Fibroblast of mammary gland (primary cell): ENCODE results near the gene FJX1.

ENCODE experiments used
- DNase-seq: peaks from one replicate; pipeline ENCODE4 v3.0.0-alpha.2; 2010; ENCODE audit warnings: low read depth
- H3K4me3 ChIP-seq: 2 replicates; pipeline ENCODE4 v1.5.1; 2011; ENCODE audit warnings: low read depth, mild to moderate bottlenecking, low read length, moderate library complexity; ENCODE audit not compliant: control insufficient read depth
- CTCF ChIP-seq: conservative IDR thresholded peaks from 2 replicates; pipeline ENCODE4 v1.5.1; 2011; ENCODE audit warnings: low read depth, low read length, inconsistent platforms; ENCODE audit not compliant: control insufficient read depth, insufficient read depth

Gene FJX1

GRCh38 chr11:35590412-35590811 lies 27.8 kb upstream of the FJX1 start:
- no peak for TF ChIP-seq CTCF
- no peak overlapping the region for H3K4me3 ChIP-seq
- peak; percentile 74 for DNase-seq

- no peak overlapping the region for H3K4me3 ChIP-seq
- no peak for TF ChIP-seq CTCF
- peak; percentile 87 for DNase-seq
These were observed 25.1 kb upstream of the FJX1 start for GRCh38 chr11:35593143-35593542.

DNA sequence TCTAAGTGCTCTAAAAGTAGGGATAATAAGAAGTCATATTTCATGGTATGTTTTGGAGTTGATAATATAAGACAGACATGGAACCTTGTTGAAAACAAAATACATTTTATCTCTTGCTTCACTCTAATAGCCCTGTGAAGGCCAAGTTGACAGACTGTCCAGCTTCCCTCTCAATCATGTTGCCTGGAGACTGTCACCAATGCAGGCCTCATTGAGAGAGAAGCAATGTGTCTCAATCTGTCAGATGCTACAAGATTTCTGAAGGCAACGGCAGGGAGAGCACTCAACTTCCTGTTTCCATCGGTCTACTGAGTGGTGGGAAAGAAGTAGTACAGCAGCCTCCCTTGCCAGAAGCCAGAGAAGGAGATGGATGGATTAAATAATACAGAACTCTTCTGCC lies 23.6 kb upstream of the FJX1 start:
- TF ChIP-seq CTCF: no peak
- H3K4me3 ChIP-seq: no peak overlapping the region
- DNase-seq: no peak

GRCh38 chr11:35598254-35599125 lies 19.8 kb upstream of the FJX1 start:
- no peak for TF ChIP-seq CTCF
- no peak for DNase-seq
- H3K4me3 ChIP-seq: no peak overlapping the region

DNA sequence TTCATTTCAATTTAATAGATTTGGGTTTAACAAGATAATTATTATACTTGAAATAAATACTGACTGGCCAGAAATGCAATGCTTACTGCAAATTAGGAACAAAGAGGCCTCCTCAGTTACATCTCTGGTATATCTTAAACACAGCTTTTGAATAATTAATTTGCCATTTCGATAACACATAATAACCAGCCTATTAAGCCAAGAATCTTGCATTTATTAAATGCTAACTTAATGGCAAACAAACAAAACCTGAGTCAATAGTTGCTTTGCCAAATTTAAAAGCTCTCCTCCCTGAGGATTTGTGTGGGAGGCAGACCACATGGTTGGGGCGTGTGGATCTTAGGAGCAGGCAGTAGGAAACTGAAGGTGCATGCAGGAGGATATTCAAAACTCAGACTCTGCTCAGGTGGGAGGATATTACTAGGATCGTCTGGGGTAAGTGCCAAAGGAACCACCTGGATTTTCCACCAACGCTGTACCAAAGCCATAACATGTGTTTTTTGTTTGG lies 17.9 kb upstream of the FJX1 start:
- DNase-seq: peak; percentile 67
- TF ChIP-seq CTCF: no peak
- H3K4me3 ChIP-seq: no peak overlapping the region

DNA sequence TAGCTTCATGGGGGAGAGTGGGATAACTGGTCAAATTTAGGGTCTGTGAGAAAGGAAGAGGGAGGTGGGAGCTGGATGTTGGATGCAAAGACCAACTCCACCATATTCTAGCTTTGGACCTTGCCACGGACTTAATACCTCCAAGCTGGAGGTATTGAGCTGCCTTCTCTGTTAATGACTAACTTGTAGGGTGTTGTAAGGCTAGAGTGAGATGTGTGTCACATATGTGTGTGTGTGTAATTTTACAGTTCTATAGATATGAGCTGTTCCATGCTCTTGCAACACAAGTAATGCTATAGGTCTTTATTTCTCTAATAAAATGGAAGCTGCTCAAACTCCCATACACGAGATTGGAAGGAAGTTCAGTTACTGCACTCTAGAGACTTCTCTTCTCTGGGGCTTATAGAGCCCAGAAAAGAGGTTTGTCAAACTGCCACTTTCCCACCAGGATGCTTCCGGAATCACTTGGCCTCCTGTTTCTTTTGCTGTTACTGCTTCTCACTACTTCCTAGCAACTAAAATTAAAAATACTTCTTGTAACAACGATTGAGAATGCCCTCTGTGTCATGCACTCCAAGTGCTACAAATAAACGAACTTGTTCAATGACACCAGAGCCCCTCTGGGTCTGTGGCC lies 16.0 kb upstream of the FJX1 start:
- no peak overlapping the region for H3K4me3 ChIP-seq
- no peak for DNase-seq
- TF ChIP-seq CTCF: no peak
